Measurements from ENCODE around the gene OR2S2.
"Not testable (repeated sequence)": the region's sequence is repeated elsewhere in the genome, so short reads cannot be mapped to it uniquely, and the experiment has no call there.

Gene OR2S2

GRCh38 chr9:35962126-35962906, 4.4 kb upstream of the OR2S2 start:
- no peak for DNase-seq

- no peak for DNase-seq
Observed at GRCh38 chr9:35960039-35960655, 2.2 kb upstream of the OR2S2 start.

- no peak for DNase-seq
Observed at GRCh38 chr9:35956651-35957050, 1.3 kb downstream of the OR2S2 start.

GRCh38 chr9:35954942-35955546, 2.9 kb downstream of the OR2S2 start:
- DNase-seq = peak; percentile 72 to 76

- no peak for DNase-seq
Observed at GRCh38 chr9:35952526-35953191, 5.3 kb downstream of the OR2S2 start.

- no peak for DNase-seq
Observed at GRCh38 chr9:35951736-35952135, 6.2 kb downstream of the OR2S2 start.

GRCh38 chr9:35948901-35949318, 9.0 kb downstream of the OR2S2 start:
- DNase-seq = no peak

GRCh38 chr9:35948451-35948850, 9.5 kb downstream of the OR2S2 start:
- DNase-seq = no peak

GRCh38 chr9:35945341-35946018, 12.5 kb downstream of the OR2S2 start:
- peak; percentile 54 to 61 for DNase-seq

GRCh38 chr9:35944841-35945240, 13.1 kb downstream of the OR2S2 start:
- DNase-seq = no peak

- no peak for DNase-seq
Observed at GRCh38 chr9:35944173-35944572, 13.8 kb downstream of the OR2S2 start.

- DNase-seq = no peak
Observed at GRCh38 chr9:35942286-35942685, 15.7 kb downstream of the OR2S2 start.

GRCh38 chr9:35940458-35941407, 17.2 kb downstream of the OR2S2 start:
- no peak for DNase-seq

GRCh38 chr9:35939679-35940250, 18.2 kb downstream of the OR2S2 start:
- no peak for DNase-seq

GRCh38 chr9:35938474-35939356, 19.2 kb downstream of the OR2S2 start:
- DNase-seq = no peak

GRCh38 chr9:35937227-35937626, 20.7 kb downstream of the OR2S2 start:
- no peak for DNase-seq

- DNase-seq = no peak
Observed at GRCh38 chr9:35935755-35936509, 22.0 kb downstream of the OR2S2 start.

- no peak for DNase-seq
Observed at GRCh38 chr9:35935261-35935660, 22.7 kb downstream of the OR2S2 start.

GRCh38 chr9:35934069-35934468, 23.9 kb downstream of the OR2S2 start:
- not testable (repeated sequence) for DNase-seq
